HepG2 (cell line): Measurements from ENCODE around the gene UCN. TPM values are rescaled to one million over a fixed set of nuclear protein-coding genes. Genes with fewer than 3 reads are reported as not detected.
A peak's percentile ranks its signal among the peaks of the same experiment; 100 is the strongest.

Source experiments
- CEBPZ ChIP-seq: IDR thresholded peaks from 2 replicates; pipeline ENCODE4 v1.6.1; 2012; ENCODE audit warnings: low read length, improper control_type of control experiment
- CSRNP2 ChIP-seq: sonication (generic); formaldehyde crosslinking; conservative IDR thresholded peaks from 2 replicates; pipeline ENCODE4 v1.8.0; 2022; ENCODE audit warnings: low read depth, missing genetic modification reagents
- POGK ChIP-seq: sonication (generic); formaldehyde crosslinking; conservative IDR thresholded peaks from 2 replicates; pipeline ENCODE4 v1.8.0; 2022; ENCODE audit warnings: mild to moderate bottlenecking, moderate library complexity, missing genetic modification reagents
- RBM39 ChIP-seq: fragments of 200-400 bp; formaldehyde crosslinking; IDR thresholded peaks from one replicate; pipeline ENCODE4 v1.6.1; 2018; ENCODE audit warnings: antibody characterized with exemption, mild to moderate bottlenecking, low read depth, low read length; ENCODE audit not compliant: poor library complexity, severe bottlenecking
- XRCC5 ChIP-seq: fragments of 200-400 bp; formaldehyde crosslinking; optimal IDR thresholded peaks from 2 replicates; pipeline ENCODE3; 2017; ENCODE audit warnings: mild to moderate bottlenecking, low read length
- YEATS4 ChIP-seq: sonication (generic); formaldehyde crosslinking; IDR thresholded peaks from 2 replicates; pipeline ENCODE4 v1.4.0; 2020; ENCODE audit warnings: missing genetic modification reagents, borderline replicate concordance
- ZIK1 ChIP-seq: sonication (generic); formaldehyde crosslinking; IDR thresholded peaks from 2 replicates; pipeline ENCODE4 v1.5.0; 2020; ENCODE audit warnings: mild to moderate bottlenecking, low read depth, missing genetic modification reagents, borderline replicate concordance
- ZSCAN20 ChIP-seq: sonication (generic); formaldehyde crosslinking; IDR thresholded peaks from 2 replicates; pipeline ENCODE4 v1.4.0; 2020; ENCODE audit warnings: missing genetic modification reagents, mild to moderate bottlenecking, borderline replicate concordance
- polyA plus RNA-seq, 8 experiments: library from polyadenylated mRNA; depleted of rRNA in 3 of 8; stranded (reverse) in 7 of 8; unstranded in 1 of 8; fragments of >200 nt; fragmentation: Illumina TruSeq in 4 of 8; extraction: Trizol in 4 of 8; gene quantifications; 2 replicates each; pipeline versions ENCODE4 v1.2.1 to v1.2.3, GENCODE V29; 2011 to 2016; ENCODE audit warnings: low read depth in 4 of 8, missing spikeins in 1 of 8, mixed read lengths in 1 of 8; ENCODE audit not compliant: insufficient read depth in 1 of 8
- total RNA-seq, 5 experiments: library from RNA; depleted of rRNA; stranded (reverse); fragments of >200 nt; fragmentation: Illumina TruSeq; extraction: Trizol; gene quantifications; 2 replicates each; pipeline ENCODE4 v1.2.3, GENCODE V29; 2016; ENCODE audit warnings: low read depth in 1 of 5
- TF ChIP-seq, protein P1 (sequence below): IDR thresholded peaks from 2 replicates; pipeline ENCODE4 v1.6.1; 2016; ENCODE audit warnings: low read depth, borderline replicate concordance
- TF ChIP-seq, protein P2 (sequence below): sonication (generic); formaldehyde crosslinking; IDR thresholded peaks from 2 replicates; pipeline ENCODE4 v1.4.0; 2020; ENCODE audit warnings: missing genetic modification reagents
- TF ChIP-seq, protein P3 (sequence below): sonication (generic); formaldehyde crosslinking; IDR thresholded peaks from 2 replicates; pipeline ENCODE4 v1.5.1; 2020; ENCODE audit warnings: mild to moderate bottlenecking, missing genetic modification reagents, moderate library complexity

The UCN gene
- total and polyA plus RNA-seq, 2 of the 13 experiments (the other 11 are each of a cell fraction or from before 2014, with no cell fraction given), result 1.2 to 2.3 TPM

GRCh38 chr2:27353762-27354596 lies 45.7 kb upstream of the UCN start (continued):
- TF ChIP-seq, protein P1, sequence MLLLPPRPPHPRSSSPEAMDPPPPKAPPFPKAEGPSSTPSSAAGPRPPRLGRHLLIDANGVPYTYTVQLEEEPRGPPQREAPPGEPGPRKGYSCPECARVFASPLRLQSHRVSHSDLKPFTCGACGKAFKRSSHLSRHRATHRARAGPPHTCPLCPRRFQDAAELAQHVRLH (CRISPR knock-in tag), result no peak
- TF ChIP-seq, protein P2, sequence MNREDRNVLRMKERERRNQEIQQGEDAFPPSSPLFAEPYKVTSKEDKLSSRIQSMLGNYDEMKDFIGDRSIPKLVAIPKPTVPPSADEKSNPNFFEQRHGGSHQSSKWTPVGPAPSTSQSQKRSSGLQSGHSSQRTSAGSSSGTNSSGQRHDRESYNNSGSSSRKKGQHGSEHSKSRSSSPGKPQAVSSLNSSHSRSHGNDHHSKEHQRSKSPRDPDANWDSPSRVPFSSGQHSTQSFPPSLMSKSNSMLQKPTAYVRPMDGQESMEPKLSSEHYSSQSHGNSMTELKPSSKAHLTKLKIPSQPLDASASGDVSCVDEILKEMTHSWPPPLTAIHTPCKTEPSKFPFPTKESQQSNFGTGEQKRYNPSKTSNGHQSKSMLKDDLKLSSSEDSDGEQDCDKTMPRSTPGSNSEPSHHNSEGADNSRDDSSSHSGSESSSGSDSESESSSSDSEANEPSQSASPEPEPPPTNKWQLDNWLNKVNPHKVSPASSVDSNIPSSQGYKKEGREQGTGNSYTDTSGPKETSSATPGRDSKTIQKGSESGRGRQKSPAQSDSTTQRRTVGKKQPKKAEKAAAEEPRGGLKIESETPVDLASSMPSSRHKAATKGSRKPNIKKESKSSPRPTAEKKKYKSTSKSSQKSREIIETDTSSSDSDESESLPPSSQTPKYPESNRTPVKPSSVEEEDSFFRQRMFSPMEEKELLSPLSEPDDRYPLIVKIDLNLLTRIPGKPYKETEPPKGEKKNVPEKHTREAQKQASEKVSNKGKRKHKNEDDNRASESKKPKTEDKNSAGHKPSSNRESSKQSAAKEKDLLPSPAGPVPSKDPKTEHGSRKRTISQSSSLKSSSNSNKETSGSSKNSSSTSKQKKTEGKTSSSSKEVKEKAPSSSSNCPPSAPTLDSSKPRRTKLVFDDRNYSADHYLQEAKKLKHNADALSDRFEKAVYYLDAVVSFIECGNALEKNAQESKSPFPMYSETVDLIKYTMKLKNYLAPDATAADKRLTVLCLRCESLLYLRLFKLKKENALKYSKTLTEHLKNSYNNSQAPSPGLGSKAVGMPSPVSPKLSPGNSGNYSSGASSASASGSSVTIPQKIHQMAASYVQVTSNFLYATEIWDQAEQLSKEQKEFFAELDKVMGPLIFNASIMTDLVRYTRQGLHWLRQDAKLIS (CRISPR knock-in tag), result peak; percentile 82
- TF ChIP-seq ZIK1 (CRISPR knock-in tag), result no peak
- peak; percentile 71 for TF ChIP-seq YEATS4 (CRISPR knock-in tag)
- TF ChIP-seq POGK, result peak; percentile 27; the same call in 1 of the 2 replicates
- no peak for TF ChIP-seq XRCC5
- no peak for TF ChIP-seq CEBPZ
- TF ChIP-seq, protein P3, sequence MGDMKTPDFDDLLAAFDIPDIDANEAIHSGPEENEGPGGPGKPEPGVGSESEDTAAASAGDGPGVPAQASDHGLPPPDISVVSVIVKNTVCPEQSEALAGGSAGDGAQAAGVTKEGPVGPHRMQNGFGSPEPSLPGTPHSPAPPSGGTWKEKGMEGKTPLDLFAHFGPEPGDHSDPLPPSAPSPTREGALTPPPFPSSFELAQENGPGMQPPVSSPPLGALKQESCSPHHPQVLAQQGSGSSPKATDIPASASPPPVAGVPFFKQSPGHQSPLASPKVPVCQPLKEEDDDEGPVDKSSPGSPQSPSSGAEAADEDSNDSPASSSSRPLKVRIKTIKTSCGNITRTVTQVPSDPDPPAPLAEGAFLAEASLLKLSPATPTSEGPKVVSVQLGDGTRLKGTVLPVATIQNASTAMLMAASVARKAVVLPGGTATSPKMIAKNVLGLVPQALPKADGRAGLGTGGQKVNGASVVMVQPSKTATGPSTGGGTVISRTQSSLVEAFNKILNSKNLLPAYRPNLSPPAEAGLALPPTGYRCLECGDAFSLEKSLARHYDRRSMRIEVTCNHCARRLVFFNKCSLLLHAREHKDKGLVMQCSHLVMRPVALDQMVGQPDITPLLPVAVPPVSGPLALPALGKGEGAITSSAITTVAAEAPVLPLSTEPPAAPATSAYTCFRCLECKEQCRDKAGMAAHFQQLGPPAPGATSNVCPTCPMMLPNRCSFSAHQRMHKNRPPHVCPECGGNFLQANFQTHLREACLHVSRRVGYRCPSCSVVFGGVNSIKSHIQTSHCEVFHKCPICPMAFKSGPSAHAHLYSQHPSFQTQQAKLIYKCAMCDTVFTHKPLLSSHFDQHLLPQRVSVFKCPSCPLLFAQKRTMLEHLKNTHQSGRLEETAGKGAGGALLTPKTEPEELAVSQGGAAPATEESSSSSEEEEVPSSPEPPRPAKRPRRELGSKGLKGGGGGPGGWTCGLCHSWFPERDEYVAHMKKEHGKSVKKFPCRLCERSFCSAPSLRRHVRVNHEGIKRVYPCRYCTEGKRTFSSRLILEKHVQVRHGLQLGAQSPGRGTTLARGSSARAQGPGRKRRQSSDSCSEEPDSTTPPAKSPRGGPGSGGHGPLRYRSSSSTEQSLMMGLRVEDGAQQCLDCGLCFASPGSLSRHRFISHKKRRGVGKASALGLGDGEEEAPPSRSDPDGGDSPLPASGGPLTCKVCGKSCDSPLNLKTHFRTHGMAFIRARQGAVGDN (CRISPR knock-in tag), result peak; percentile 53; the same call in 1 of the 2 replicates
- no peak for TF ChIP-seq ZSCAN20 (CRISPR knock-in tag)
- TF ChIP-seq RBM39, result no peak
- no peak for TF ChIP-seq CSRNP2 (CRISPR knock-in tag)
